GM12878 (cell line): Measurements from ENCODE around the gene SMPD3. TPM values are rescaled to one million over a fixed set of nuclear protein-coding genes. Genes with fewer than 3 reads are reported as not detected.

ENCODE experiments used
- ATAC-seq: fragments of 200-7000 bp; cut with Tn5 transposase; 3 replicates; pipeline ENCODE4 v1.9.1; 2020; ENCODE audit warnings: mild to moderate bottlenecking, moderate library complexity
- BruUV-seq: library from RNA; stranded (reverse); fragments of 400-500 nt; replicated peaks from 2 replicates; lab custom pipeline; 2021; lab: Mats Ljungman, UMichigan
- CTCF ChIA-PET: fragments of 300-600 bp; sonication (Branson Sonifier 250); formaldehyde crosslinking; extraction: SDS; loops from one replicate; lab custom pipeline; 2021; ENCODE audit warnings: inconsistent platforms; lab: Yijun Ruan, JAX
- POLR2A ChIA-PET: fragments of 350-600 bp; formaldehyde crosslinking; extraction: SDS; loops from one replicate; lab custom pipeline; 2021; ENCODE audit warnings: inconsistent platforms; lab: Charles Lee
- RAD21 ChIA-PET: fragments of 300-600 bp; sonication (Branson Sonifier 250); formaldehyde crosslinking; loops from one replicate; lab custom pipeline; 2023; ENCODE audit warnings: antibody characterized with exemption; ENCODE audit not compliant: unreplicated experiment; lab: Charles Lee
- SMC1A ChIA-PET: fragments of 300-600 bp; sonication (Branson Sonifier 250); formaldehyde crosslinking; loops from one replicate; lab custom pipeline; 2023; ENCODE audit not compliant: unreplicated experiment, uncharacterized antibody; lab: Charles Lee
- DNase-seq: peaks from one replicate; pipeline ENCODE4 v3.0.0-alpha.2; 2011; ENCODE audit warnings: low read depth, low spot score
- FAIRE-seq: peaks from 3 replicates; lab custom pipeline; 2011; peaks lifted over from hg19 to GRCh38; lab: Jason Lieb, UNC
- H2AFZ ChIP-seq: 2 replicates; pipeline ENCODE4 v1.6.0; 2011; ENCODE audit warnings: low read depth, low read length, control low read depth; ENCODE audit not compliant: control insufficient read depth
- H3K27ac ChIP-seq: 2 replicates; pipeline ENCODE4 v1.5.1; 2011; ENCODE audit warnings: control low read depth; ENCODE audit not compliant: control insufficient read depth, insufficient read depth
- H3K27me3 ChIP-seq, 2 experiments: replicated peaks in 1 of 2; 2 replicates each; pipeline versions ENCODE4 v1.6.0 to v1.6.1; 2011; ENCODE audit warnings: low read length in 1 of 2; ENCODE audit not compliant: control insufficient read depth in 2 of 2, insufficient read depth in 2 of 2
- H3K36me3 ChIP-seq, 2 experiments: 2 replicates each; pipeline ENCODE4 v1.5.1; 2011; ENCODE audit warnings: low read length in 1 of 2; ENCODE audit not compliant: control insufficient read depth in 2 of 2, insufficient read depth in 2 of 2
- H3K4me1 ChIP-seq: 2 replicates; pipeline ENCODE4 v1.6.1; 2011; ENCODE audit warnings: mild to moderate bottlenecking, low read length, moderate library complexity, mixed read lengths; ENCODE audit not compliant: control insufficient read depth, insufficient read depth
- H3K4me2 ChIP-seq: 2 replicates; pipeline ENCODE4 v1.6.0; 2011; ENCODE audit warnings: control low read depth; ENCODE audit not compliant: control insufficient read depth, insufficient read depth
- H3K4me3 ChIP-seq: fragments of 200-600 bp; sonication (generic); 2 replicates; pipeline ENCODE4 v1.5.1; 2016
- H3K79me2 ChIP-seq: 2 replicates; pipeline ENCODE4 v1.6.0; 2011; ENCODE audit warnings: low read length; ENCODE audit not compliant: control insufficient read depth, insufficient read depth
- H3K9ac ChIP-seq: 2 replicates; pipeline ENCODE4 v1.8.0; 2011; ENCODE audit warnings: low read length, control low read depth, mixed read lengths; ENCODE audit not compliant: control insufficient read depth, insufficient read depth
- H3K9me3 ChIP-seq: replicated peaks from 3 replicates; pipeline ENCODE4 v1.5.1; 2011; ENCODE audit warnings: mild to moderate bottlenecking, low read length; ENCODE audit not compliant: control insufficient read depth, insufficient read depth
- H4K20me1 ChIP-seq: 2 replicates; pipeline ENCODE4 v1.6.0; 2011; ENCODE audit not compliant: control insufficient read depth, insufficient read depth
- CREB1 ChIP-seq: IDR thresholded peaks from 2 replicates; pipeline ENCODE4 v1.6.1; 2012; ENCODE audit warnings: low read depth, mild to moderate bottlenecking, inconsistent platforms
- GATAD2B ChIP-seq: fragments of 450-650 bp; conservative IDR thresholded peaks from 2 replicates; pipeline ENCODE4 v1.6.1; 2017; ENCODE audit warnings: low read depth, mild to moderate bottlenecking, moderate library complexity
- IKZF1 ChIP-seq: fragments of 450-650 bp; conservative IDR thresholded peaks from 2 replicates; pipeline ENCODE4 v1.6.1; 2017; ENCODE audit warnings: antibody characterized with exemption, mild to moderate bottlenecking
- IRF4 ChIP-seq: IDR thresholded peaks from 2 replicates; pipeline ENCODE4 v1.6.1; 2011; ENCODE audit warnings: low read depth, low read length
- MTA2 ChIP-seq: fragments of 450-650 bp; IDR thresholded peaks from 2 replicates; pipeline ENCODE4 v1.6.1; 2016; ENCODE audit warnings: low read depth, mild to moderate bottlenecking, moderate library complexity
- MYB ChIP-seq: fragments of 150-350 bp; IDR thresholded peaks from 2 replicates; pipeline ENCODE4 v1.6.1; 2014; ENCODE audit warnings: mild to moderate bottlenecking, low read depth, low read length, borderline replicate concordance
- NFYB ChIP-seq: IDR thresholded peaks from 2 replicates; pipeline ENCODE4 v1.6.1; 2011; ENCODE audit warnings: low read depth, mild to moderate bottlenecking, low read length, improper control_type of control experiment, moderate library complexity; ENCODE audit not compliant: insufficient read depth
- NR2F1 ChIP-seq: fragments of 450-650 bp; conservative IDR thresholded peaks from 2 replicates; pipeline ENCODE4 v1.6.1; 2017; ENCODE audit warnings: mild to moderate bottlenecking
- RBBP5 ChIP-seq: fragments of 200-600 bp; sonication (generic); conservative IDR thresholded peaks from 2 replicates; pipeline ENCODE4 v1.6.1; 2016
- RELA ChIP-seq: fragments of 450-650 bp; IDR thresholded peaks from 2 replicates; pipeline ENCODE4 v1.8.0; 2014; ENCODE audit warnings: borderline replicate concordance; ENCODE audit not compliant: partially characterized antibody
- TARDBP ChIP-seq: IDR thresholded peaks from 2 replicates; pipeline ENCODE4 v1.6.1; 2016; ENCODE audit warnings: borderline replicate concordance
- TCF3 ChIP-seq: IDR thresholded peaks from 2 replicates; pipeline ENCODE4 v1.6.1; 2012; ENCODE audit warnings: low read depth, mild to moderate bottlenecking, low read length, borderline replicate concordance; ENCODE audit not compliant: insufficient read depth
- USF2 ChIP-seq: IDR thresholded peaks from 2 replicates; pipeline ENCODE4 v1.6.1; 2011; ENCODE audit warnings: low read depth, low read length, improper control_type of control experiment, borderline replicate concordance
- WGBS: methylation state at CpG from one replicate; pipeline ENCODE4 v1.1.6; 2016; ENCODE audit warnings: low lambda C conversion rate; ENCODE audit not compliant: insufficient replicate concordance, insufficient coverage; ENCODE audit errors: missing lambda C conversion rate; 5-methylcytosine and 5-hydroxymethylcytosine counted together
- in situ Hi-C: fragments of 300-500 bp; cut with MboI; formaldehyde crosslinking; loops from 9 replicates; pipeline ENCODE4 v1.14.3; 2018; ENCODE audit warnings: mixed read lengths
- intact Hi-C: fragments of 100-400 bp; cut with micrococcal nuclease; formaldehyde crosslinking; loops from one replicate; pipeline ENCODE4 v1.14.2; 2022; ENCODE audit not compliant: unreplicated experiment
- polyA plus RNA-seq, 11 experiments: library from polyadenylated mRNA; depleted of rRNA in 4 of 11; unstranded in 6 of 11; stranded (reverse) in 5 of 11; fragments of >200 nt; fragmentation: Nextera tagmentation in 4 of 11; fragmentation: Illumina TruSeq in 1 of 11; extraction: Ambion mirVana in 4 of 11; extraction: Trizol in 1 of 11; gene quantifications; 1 replicate in 1 of 11; 2 replicates in 10 of 11; pipeline versions ENCODE4 v1.2.1 to v1.2.3, GENCODE V29; 2011 to 2016; ENCODE audit warnings: inconsistent platforms in 2 of 11, missing spikeins in 2 of 11, low read depth in 1 of 11
- total RNA-seq, 4 experiments: library from RNA; depleted of rRNA in 3 of 4; stranded (reverse); fragments of >200 nt in 3 of 4; fragmentation: Illumina TruSeq in 1 of 4; extraction: Trizol in 1 of 4; gene quantifications; 2 replicates each; pipeline versions ENCODE4 v1.2.1 to v1.2.3, GENCODE V29; 2013 to 2021

SMPD3 gene
- total and polyA plus RNA-seq, 10 of the 15 experiments (the other 5 are each of a cell fraction or from before 2014, with no cell fraction given): 0.04 to 2.0 (median 1.2) TPM

GRCh38 chr16:68373528-68374245, 74.6 kb downstream of the SMPD3 start:
- no peak overlapping the region for H2AFZ ChIP-seq
- SMC1A ChIA-PET: no interaction called here
- ATAC-seq (no peak), FAIRE-seq (no peak), DNase-seq (no peak)
- CTCF ChIA-PET: interaction anchor here (0.7 to 9.1 kb wide), 5 partner anchors 9 to 95 kb away, joined by 3 to 77 read pairs (median 3); no protein-coding TSS in a partner anchor
- intact Hi-C loops: no loop called here
- 47% methylated on average over 18 of the region's 18 CpGs for WGBS
- POLR2A ChIA-PET: no interaction called here
- peaks cover 21% of the 10 kb centered on the region for H3K4me1 ChIP-seq
- in situ Hi-C loops: no loop called here
- no peak overlapping the region for H3K4me2 ChIP-seq
- H4K20me1 ChIP-seq: no peaks in the 10 kb centered on the region
- no peak overlapping the region for H3K4me3 ChIP-seq
- no peaks in the 10 kb centered on the region; a peak in 2 of 4 replicates for H3K27me3 ChIP-seq
- no peak overlapping the region for H3K27ac ChIP-seq
- no peaks in the 10 kb centered on the region for H3K9me3 ChIP-seq
- no peaks in the 10 kb centered on the region for H3K79me2 ChIP-seq
- BruUV-seq: no TSS peak
- TF ChIP-seq IRF4: no peak
- TF ChIP-seq NR2F1: no peak
- no peak for TF ChIP-seq TCF3
- no peak for TF ChIP-seq TARDBP
- TF ChIP-seq MTA2: no peak
- TF ChIP-seq MYB: no peak
- no peak for TF ChIP-seq USF2
- TF ChIP-seq CREB1: no peak
- no peak for TF ChIP-seq NFYB
- no peak for TF ChIP-seq RBBP5
- TF ChIP-seq GATAD2B: no peak
- TF ChIP-seq IKZF1: no peak
- TF ChIP-seq RELA: no peak
- TF ChIP-seq, all 136 proteins: peak for 0
- Histone ChIP-seq H3K9ac (no peak overlapping the region), H3K36me3 (no peaks in the 10 kb centered on the region)
- RAD21 ChIA-PET: no interaction called here
